ENCODE results near the gene CMPK1. TPM values are rescaled to one million over a fixed set of nuclear protein-coding genes. Genes with fewer than 3 reads are reported as not detected.
"Not testable (repeated sequence)": the region's sequence is repeated elsewhere in the genome, so short reads cannot be mapped to it uniquely, and the experiment has no call there.

CMPK1 gene, protein sequence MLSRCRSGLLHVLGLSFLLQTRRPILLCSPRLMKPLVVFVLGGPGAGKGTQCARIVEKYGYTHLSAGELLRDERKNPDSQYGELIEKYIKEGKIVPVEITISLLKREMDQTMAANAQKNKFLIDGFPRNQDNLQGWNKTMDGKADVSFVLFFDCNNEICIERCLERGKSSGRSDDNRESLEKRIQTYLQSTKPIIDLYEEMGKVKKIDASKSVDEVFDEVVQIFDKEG
- 26.3 and 28.7 TPM in 2 replicates for total RNA-seq (2021)
- long read RNA-seq, transcript CMPK1-203 (6 exons, 2,930 nt): major isoform, 164 of 173 reads
- long read RNA-seq, partial matches to known transcripts: 0 of 173 reads
- long read RNA-seq, other reads (novel, unspliced or antisense): 5 of 173 reads

DNA sequence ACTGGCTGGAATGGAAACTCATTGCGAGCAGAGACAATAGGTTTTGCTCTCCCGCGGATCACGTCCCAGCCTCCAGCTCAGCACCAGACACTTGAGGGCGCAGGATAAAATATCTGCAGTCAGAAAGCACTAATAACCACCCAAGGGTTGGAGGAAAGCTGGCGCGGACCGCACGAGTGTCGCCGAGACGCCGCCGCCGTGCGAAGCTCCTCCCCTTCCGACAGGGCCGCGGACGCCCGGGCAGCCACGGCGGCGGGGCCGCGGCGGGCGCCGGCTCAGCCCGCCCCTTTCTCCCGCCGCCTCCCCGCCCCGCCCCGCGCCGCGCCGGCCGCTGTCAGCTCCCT is at the start of gene CMPK1:
Gene CMPK1 (plus strand): TSS at position 213 of the 344 bp plus-strand sequence. CDS start 156 bp downstream, outside the sequence.
- Histone ChIP-seq H4K20me1 (ENCODE audit: control insufficient read depth, insufficient read depth, insufficient read length) (no peaks in the 10 kb centered on the region), H3K23me2 (ENCODE audit: insufficient read length, low read depth, low read length, poor library complexity, severe bottlenecking) (peaks cover 7% of the 10 kb centered on the region), H3K9me3 (ENCODE audit: control insufficient read depth, low read depth, low read length) (no peaks in the 10 kb centered on the region), H3K27me3 (ENCODE audit: insufficient read depth, low read length) (no peaks in the 10 kb centered on the region), H3K23ac (ENCODE audit: insufficient read length, low read depth, low read length) (no peak within 1 kb of the TSS), H3K4me2 (ENCODE audit: insufficient read depth, insufficient read length, low read length) (peak within 1 kb of the TSS; percentile 81), H3K27ac (ENCODE audit: insufficient read length, low read depth, low read length) (peak within 1 kb of the TSS; percentile 66), H3K4ac (ENCODE audit: low read depth, low read length) (no peak within 1 kb of the TSS), H3T11ph (ENCODE audit: low read length) (no peak within 1 kb of the TSS), H2AFZ (ENCODE audit: low read length) (no peak within 1 kb of the TSS), H2BK12ac (ENCODE audit: insufficient read length, low read depth, low read length) (no peak within 1 kb of the TSS), H3K18ac (ENCODE audit: insufficient read length, low read depth, low read length) (peak within 1 kb of the TSS; percentile 36), H3K9ac (ENCODE audit: extremely low read depth, insufficient read length, low read length) (peak within 1 kb of the TSS; percentile 69), H3K79me2 (ENCODE audit: insufficient read depth, low read length) (peaks cover 2% of the 10 kb centered on the region; the same call in 1 of the 2 replicates), H2AK5ac (ENCODE audit: insufficient read length, low read length) (no peak within 1 kb of the TSS), H2BK120ac (ENCODE audit: low read depth, low read length, poor library complexity, severe bottlenecking) (no peak within 1 kb of the TSS), H2BK15ac (ENCODE audit: low read depth, low read length) (no peak within 1 kb of the TSS), H3K56ac (ENCODE audit: insufficient read length, low read depth, low read length) (no peak within 1 kb of the TSS), H3K4me1 (ENCODE audit: insufficient read depth, low read length) (peaks cover 2% of the 10 kb centered on the region; the same call in 1 of the 2 replicates), H2BK5ac (ENCODE audit: insufficient read length, low read length) (no peak within 1 kb of the TSS), H3K14ac (ENCODE audit: insufficient read depth, low read length) (peak within 1 kb of the TSS; percentile 69; the same call in 1 of the 2 replicates), H4K91ac (ENCODE audit: insufficient read length, low read depth, low read length) (no peak within 1 kb of the TSS), H2BK20ac (ENCODE audit: low read depth, low read length, poor library complexity, severe bottlenecking) (no peak within 1 kb of the TSS), H3K79me1 (ENCODE audit: insufficient read depth, low read depth, low read length, poor library complexity, severe bottlenecking) (no peaks in the 10 kb centered on the region), H4K8ac (replicated peaks; ENCODE audit: insufficient read length, low read depth, low read length) (no peak within 1 kb of the TSS), H4K5ac (ENCODE audit: insufficient read length, low read depth, low read length) (no peak within 1 kb of the TSS)
- WGBS (ENCODE audit: extremely low coverage, insufficient read length, low lambda C conversion rate): no CpG with 5 or more reads among the region's 40 CpGs
- H3K36me3 Mint-ChIP-seq (ENCODE audit: insufficient read depth in 1 of 3, low read depth in 3 of 3): no peaks in the 10 kb centered on the region; a peak in 1 of 7 replicates
- H3K4me3 Mint-ChIP-seq: peak within 1 kb of the TSS; percentile 95 to 96; a peak in 4 of 5 replicates
- TF ChIP-seq CTCF (conservative IDR thresholded peaks at IDR 0.05): no peak
- H3K27ac Mint-ChIP-seq: peak within 1 kb of the TSS; percentile 95 to 99 (median 95)
- DNase-seq: peak; percentile 75
- H3K9me3 Mint-ChIP-seq: no peaks in the 10 kb centered on the region; a peak in 1 of 5 replicates
- peaks cover 6 to 9% of the 10 kb centered on the region in 2 experiments for H3K4me1 Mint-ChIP-seq
- H3K27me3 Mint-ChIP-seq (ENCODE audit: low read depth): no peaks in the 10 kb centered on the region

DNA sequence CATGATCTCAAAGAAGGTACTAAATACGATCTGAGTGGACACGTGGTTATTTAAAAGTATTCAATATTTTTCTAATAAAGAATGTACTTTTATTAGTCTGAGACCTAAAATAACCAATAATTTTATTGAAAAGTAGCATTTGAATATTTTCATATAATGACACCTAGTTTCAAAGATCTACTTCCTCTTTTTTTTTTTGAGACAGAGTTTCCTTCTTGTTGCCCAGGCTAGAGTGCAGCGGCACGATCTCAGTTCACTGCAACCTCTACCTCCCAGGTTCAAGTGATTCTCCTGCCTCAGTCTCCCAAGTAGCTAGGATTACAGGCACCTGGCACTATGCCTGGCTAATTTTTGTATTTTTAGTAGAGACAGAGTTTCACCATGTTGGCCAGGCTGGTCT is 45.5 kb upstream of the CMPK1 start:
- H2BK12ac ChIP-seq (ENCODE audit: insufficient read length, low read depth, low read length); H3K9me3 Mint-ChIP-seq; H4K5ac ChIP-seq (ENCODE audit: insufficient read length, low read depth, low read length); H3K4me3 Mint-ChIP-seq; H4K20me1 ChIP-seq (ENCODE audit: control insufficient read depth, insufficient read depth, insufficient read length); H2AFZ ChIP-seq (ENCODE audit: low read length); H3K79me2 ChIP-seq (ENCODE audit: insufficient read depth, low read length); H3K27me3 Mint-ChIP-seq (ENCODE audit: low read depth); H4K91ac ChIP-seq (ENCODE audit: insufficient read length, low read depth, low read length); H3K27ac Mint-ChIP-seq; H3K27me3 ChIP-seq (ENCODE audit: insufficient read depth, low read length); H3K14ac ChIP-seq (ENCODE audit: insufficient read depth, low read length); H3K56ac ChIP-seq (ENCODE audit: insufficient read length, low read depth, low read length); H3K4me1 Mint-ChIP-seq; H3K23me2 ChIP-seq (ENCODE audit: insufficient read length, low read depth, low read length, poor library complexity, severe bottlenecking); H4K8ac ChIP-seq (replicated peaks; ENCODE audit: insufficient read length, low read depth, low read length); H2BK15ac ChIP-seq (ENCODE audit: low read depth, low read length); H2BK20ac ChIP-seq (ENCODE audit: low read depth, low read length, poor library complexity, severe bottlenecking); DNase-seq; H3K4me1 ChIP-seq (ENCODE audit: insufficient read depth, low read length); H3K23ac ChIP-seq (ENCODE audit: insufficient read length, low read depth, low read length); H3K9ac ChIP-seq (ENCODE audit: extremely low read depth, insufficient read length, low read length); H3T11ph ChIP-seq (ENCODE audit: low read length); H2BK5ac ChIP-seq (ENCODE audit: insufficient read length, low read length); H2AK5ac ChIP-seq (ENCODE audit: insufficient read length, low read length); H3K18ac ChIP-seq (ENCODE audit: insufficient read length, low read depth, low read length); H3K79me1 ChIP-seq (ENCODE audit: insufficient read depth, low read depth, low read length, poor library complexity, severe bottlenecking); H3K4ac ChIP-seq (ENCODE audit: low read depth, low read length); H2BK120ac ChIP-seq (ENCODE audit: low read depth, low read length, poor library complexity, severe bottlenecking); H3K9me3 ChIP-seq (ENCODE audit: control insufficient read depth, low read depth, low read length); H3K27ac ChIP-seq (ENCODE audit: insufficient read length, low read depth, low read length); H3K4me2 ChIP-seq (ENCODE audit: insufficient read depth, insufficient read length, low read length): not testable (repeated sequence)
- no CpG with 5 or more reads among the region's 4 CpGs for WGBS (ENCODE audit: extremely low coverage, insufficient read length, low lambda C conversion rate)
- peaks cover 13 to 55% (median 43%) of the 10 kb centered on the region in 3 experiments; a peak in 6 of 7 replicates for H3K36me3 Mint-ChIP-seq (ENCODE audit: insufficient read depth in 1 of 3, low read depth in 3 of 3)

Data from H9 (cell line).